HUES64 (cell line): ENCODE results near the gene HPS1.

Source experiments
- H3K27ac ChIP-seq: 2 replicates; pipeline ENCODE4 v1.7.0; 2013; ENCODE audit warnings: low read depth, low read length, inconsistent platforms
- H3K27me3 ChIP-seq: 2 replicates; pipeline ENCODE4 v1.6.1; 2013; ENCODE audit warnings: mild to moderate bottlenecking, low read length; ENCODE audit not compliant: insufficient read depth
- H3K36me3 ChIP-seq: 2 replicates; pipeline ENCODE4 v1.6.1; 2013; ENCODE audit warnings: mild to moderate bottlenecking, low read length; ENCODE audit not compliant: insufficient read depth
- H3K4me1 ChIP-seq: 2 replicates; pipeline ENCODE4 v1.6.1; 2013; ENCODE audit warnings: mild to moderate bottlenecking, low read length, moderate library complexity; ENCODE audit not compliant: insufficient read depth
- H3K4me3 ChIP-seq: 2 replicates; pipeline ENCODE4 v1.5.1; 2013; ENCODE audit warnings: mild to moderate bottlenecking, low read length, moderate library complexity
- H3K9ac ChIP-seq: 2 replicates; pipeline ENCODE4 v1.6.1; 2013; ENCODE audit warnings: mild to moderate bottlenecking, low read depth, low read length
- H3K9me3 ChIP-seq: 2 replicates; pipeline ENCODE4 v1.6.1; 2013; ENCODE audit warnings: low read depth, low read length; ENCODE audit not compliant: insufficient read depth
- WGBS: fragments of 150-250, 120-280 bp; methylation state at CpG from one replicate; pipeline ENCODE4 v1.1.7; 2013; ENCODE audit warnings: missing lambda C conversion rate; 5-methylcytosine and 5-hydroxymethylcytosine counted together

The HPS1 gene

DNA sequence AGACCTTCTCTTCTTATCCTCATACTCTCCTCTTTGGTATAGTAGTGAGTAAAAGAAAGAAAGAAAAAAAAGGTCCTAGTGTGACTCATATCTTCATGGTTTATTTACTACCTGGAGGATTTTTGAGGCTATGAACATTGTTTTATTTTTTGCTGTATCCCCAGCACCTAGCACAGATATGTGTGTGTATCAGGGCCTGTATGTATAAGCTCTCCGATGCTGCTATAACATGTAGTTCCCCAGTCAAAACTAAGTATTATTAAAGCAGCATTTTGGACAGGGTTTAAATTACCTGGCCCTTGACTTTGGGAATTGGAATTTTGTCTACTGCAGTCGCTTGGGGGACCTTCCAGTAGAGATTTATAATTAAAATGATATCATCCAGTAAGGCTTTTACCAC is 78.1 kb downstream of the HPS1 start:
- no peak overlapping the region for H3K27ac ChIP-seq
- 97% methylated on average over 2 of the region's 2 CpGs for WGBS
- H3K4me3 ChIP-seq: no peak overlapping the region
- H3K36me3 ChIP-seq: no peaks in the 10 kb centered on the region
- H3K9me3 ChIP-seq: 0 out of 2 replicates have a peak, but pooled peaks cover 2% of the 10 kb centered on the region
- H3K4me1 ChIP-seq: peaks cover 16% of the 10 kb centered on the region; the same call in 1 of the 2 replicates
- no peaks in the 10 kb centered on the region for H3K27me3 ChIP-seq
- no peak overlapping the region for H3K9ac ChIP-seq

DNA sequence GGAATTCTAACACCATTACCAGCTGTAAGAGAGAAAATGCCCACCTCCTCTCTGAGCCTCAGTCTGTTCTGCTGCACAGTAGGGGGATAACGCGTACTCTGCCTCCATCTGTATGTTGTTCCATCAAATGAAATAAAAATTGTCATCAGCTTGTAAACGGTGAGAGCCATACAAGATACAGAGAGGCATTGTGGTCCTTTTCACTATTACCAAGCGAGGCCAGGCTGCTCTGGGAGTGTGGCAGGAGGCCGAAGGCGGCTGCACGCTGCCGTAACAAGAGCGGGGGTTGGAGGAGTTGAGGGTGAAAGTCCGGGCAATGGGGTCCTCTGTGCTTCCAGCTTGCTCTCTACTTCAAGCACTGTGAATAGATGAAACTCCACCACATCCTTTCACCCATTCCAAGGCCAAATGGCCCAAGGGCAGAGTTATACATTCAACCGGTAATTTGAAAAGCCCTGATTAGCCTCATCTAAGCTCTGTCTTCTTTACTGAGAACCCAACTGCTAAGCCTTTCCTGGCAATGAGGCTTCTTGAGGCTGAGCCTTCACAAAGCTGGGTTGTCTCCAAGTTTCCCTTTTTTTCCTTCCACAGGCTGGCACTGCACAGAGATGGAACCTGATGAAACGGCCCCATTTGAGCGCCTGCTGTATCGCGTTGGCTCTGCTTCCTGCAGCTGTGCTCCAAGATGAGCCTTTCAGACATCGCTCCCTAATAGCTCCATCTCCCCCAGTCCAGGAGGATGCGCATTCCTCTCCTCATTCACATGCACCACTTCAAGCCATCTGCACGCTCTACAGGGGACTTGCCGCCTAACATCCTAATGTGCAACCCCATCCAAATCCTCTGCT is 78.9 kb downstream of the HPS1 start:
- Histone ChIP-seq H3K27ac (no peak overlapping the region), H3K27me3 (no peaks in the 10 kb centered on the region), H3K4me1 (peaks cover 21% of the 10 kb centered on the region; the same call in 1 of the 2 replicates), H3K9ac (no peak overlapping the region), H3K4me3 (no peak overlapping the region), H3K36me3 (no peaks in the 10 kb centered on the region), H3K9me3 (0 out of 2 replicates have a peak, but pooled peaks cover 2% of the 10 kb centered on the region)
- 88% methylated on average over 19 of the region's 19 CpGs for WGBS
